ENCODE data around the gene MMAB. TPM values are rescaled to one million over a fixed set of nuclear protein-coding genes. Genes with fewer than 3 reads are reported as not detected.

Gene MMAB
- total RNA-seq, 4 donors from 2014 or later, result 4.4 to 18.7 (median 11.9) TPM

DNA sequence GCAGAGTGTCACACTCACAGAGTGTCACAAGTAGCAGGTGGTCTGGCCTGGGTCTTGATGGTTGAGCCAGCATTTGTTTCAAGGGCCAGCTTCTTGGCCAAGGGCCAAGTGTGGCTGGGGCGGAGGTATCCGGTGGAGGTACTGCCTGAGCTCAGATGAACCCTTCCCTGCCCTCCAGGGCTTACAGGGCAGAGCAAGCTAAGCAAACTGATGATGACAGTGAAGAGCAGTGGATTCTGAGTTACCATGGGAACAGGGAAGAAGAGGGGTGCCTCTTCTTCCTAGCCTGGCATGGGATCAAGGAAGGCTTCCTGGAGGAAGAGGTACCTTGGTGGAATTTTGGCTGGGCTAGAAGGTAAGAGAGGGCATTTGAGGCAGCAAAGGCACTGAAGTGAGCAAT is 36.0 kb upstream of the MMAB start:
- Histone ChIP-seq H3K36me3 (no peaks in the 10 kb centered on the region), H3K9me3 (no peaks in the 10 kb centered on the region), H3K27me3 (peaks cover 37% of the 10 kb centered on the region), H3K4me3 (no peak overlapping the region), H3K4me1 (peaks cover 0 to 5% (median 0%) of the 10 kb centered on the region in 4 donors), H3K27ac (no peak overlapping the region)
- TF ChIP-seq POLR2AphosphoS5 (IDR thresholded peaks at IDR 0.05) (no peak), EP300 (IDR thresholded peaks at IDR 0.05; ENCODE audit: low read depth) (no peak), POLR2A (IDR thresholded peaks at IDR 0.05) (no peak)
- TF ChIP-seq, protein P1, sequence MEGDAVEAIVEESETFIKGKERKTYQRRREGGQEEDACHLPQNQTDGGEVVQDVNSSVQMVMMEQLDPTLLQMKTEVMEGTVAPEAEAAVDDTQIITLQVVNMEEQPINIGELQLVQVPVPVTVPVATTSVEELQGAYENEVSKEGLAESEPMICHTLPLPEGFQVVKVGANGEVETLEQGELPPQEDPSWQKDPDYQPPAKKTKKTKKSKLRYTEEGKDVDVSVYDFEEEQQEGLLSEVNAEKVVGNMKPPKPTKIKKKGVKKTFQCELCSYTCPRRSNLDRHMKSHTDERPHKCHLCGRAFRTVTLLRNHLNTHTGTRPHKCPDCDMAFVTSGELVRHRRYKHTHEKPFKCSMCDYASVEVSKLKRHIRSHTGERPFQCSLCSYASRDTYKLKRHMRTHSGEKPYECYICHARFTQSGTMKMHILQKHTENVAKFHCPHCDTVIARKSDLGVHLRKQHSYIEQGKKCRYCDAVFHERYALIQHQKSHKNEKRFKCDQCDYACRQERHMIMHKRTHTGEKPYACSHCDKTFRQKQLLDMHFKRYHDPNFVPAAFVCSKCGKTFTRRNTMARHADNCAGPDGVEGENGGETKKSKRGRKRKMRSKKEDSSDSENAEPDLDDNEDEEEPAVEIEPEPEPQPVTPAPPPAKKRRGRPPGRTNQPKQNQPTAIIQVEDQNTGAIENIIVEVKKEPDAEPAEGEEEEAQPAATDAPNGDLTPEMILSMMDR (IDR thresholded peaks at IDR 0.05), result no peak
- intact Hi-C loops (cut with DNase I; ENCODE audit: low total_unique reads), result no loop called here
- 58% methylated on average over 2 of the region's 2 CpGs; no CpG with 5 or more reads in 1 of the 2 donors for WGBS, 2 donors (ENCODE audit: low coverage in 1 of 2)
- in situ Hi-C loops (cut with MboI; ENCODE audit: low pct_ligation_motif_present in 1 of 4, low pct_unique_long_range_greater_than_20kb in 1 of 4, low sequenced_read_pairs in 3 of 4), result loop anchor here in 2 of 4 donors (5.0 to 10.0 kb wide), 2 partner anchors 165 to 168 kb away; no protein-coding TSS in a partner anchor
- DNase-seq, result no peak

DNA sequence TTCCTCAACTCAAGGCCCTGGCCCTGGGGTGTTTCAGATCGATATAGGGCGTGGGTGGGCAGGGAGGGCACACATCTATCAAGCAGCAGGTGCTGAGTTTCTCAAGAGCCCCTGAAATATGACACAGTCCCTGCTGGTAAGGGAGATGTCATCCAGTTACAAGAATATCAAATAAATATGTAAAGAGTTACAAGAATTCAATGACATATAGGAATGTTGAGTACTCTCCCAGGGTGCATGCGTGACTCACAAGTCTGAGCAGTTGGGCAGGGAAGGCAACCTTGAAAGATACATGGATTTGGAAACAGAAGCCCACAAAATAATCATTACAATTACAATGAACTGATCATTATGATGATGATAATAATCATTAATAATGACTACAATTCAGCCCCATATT is 35.5 kb upstream of the MMAB start:
- no peak for DNase-seq
- Histone ChIP-seq H3K27me3 (peaks cover 33% of the 10 kb centered on the region), H3K4me3 (no peak overlapping the region), H3K36me3 (no peaks in the 10 kb centered on the region), H3K4me1 (peaks cover 0 to 5% (median 0%) of the 10 kb centered on the region in 4 donors), H3K27ac (no peak overlapping the region), H3K9me3 (no peaks in the 10 kb centered on the region)
- TF ChIP-seq POLR2AphosphoS5 (IDR thresholded peaks at IDR 0.05), result no peak
- TF ChIP-seq, protein P1 (IDR thresholded peaks at IDR 0.05), result no peak
- TF ChIP-seq POLR2A (IDR thresholded peaks at IDR 0.05), result no peak
- no peak for TF ChIP-seq EP300 (IDR thresholded peaks at IDR 0.05; ENCODE audit: low read depth)
- in situ Hi-C loops (cut with MboI; ENCODE audit: low pct_ligation_motif_present in 1 of 4, low pct_unique_long_range_greater_than_20kb in 1 of 4, low sequenced_read_pairs in 3 of 4) (loop anchor here in 2 of 4 donors (5.0 to 10.0 kb wide), 2 partner anchors 166 to 169 kb away; no protein-coding TSS in a partner anchor), intact Hi-C loops (cut with DNase I; ENCODE audit: low total_unique reads) (no loop called here)
- WGBS, 2 donors (ENCODE audit: low coverage in 1 of 2), result 95% methylated on average over 3 of the region's 3 CpGs; no CpG with 5 or more reads in 1 of the 2 donors

DNA sequence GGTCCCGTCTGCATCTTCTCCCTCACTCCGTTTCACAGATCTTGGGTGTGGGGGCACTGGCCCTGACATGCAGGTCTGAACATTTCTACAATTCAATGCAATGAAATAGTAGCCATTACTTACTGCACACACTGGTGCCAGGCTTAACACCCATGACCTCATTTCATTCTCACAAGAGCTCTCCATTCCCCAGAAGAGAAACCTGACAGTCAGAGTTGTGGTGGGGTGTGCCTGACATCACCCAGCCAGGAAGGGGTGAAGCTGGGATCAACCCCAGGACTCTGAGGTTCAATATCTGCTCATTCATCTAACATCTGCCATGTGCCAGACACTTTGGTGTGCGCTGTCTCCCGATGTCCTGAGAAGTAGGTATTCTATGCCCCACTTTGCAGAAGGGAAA is 35.0 kb upstream of the MMAB start:
- no peak for TF ChIP-seq EP300 (IDR thresholded peaks at IDR 0.05; ENCODE audit: low read depth)
- TF ChIP-seq, protein P1 (IDR thresholded peaks at IDR 0.05), result no peak
- TF ChIP-seq POLR2A (IDR thresholded peaks at IDR 0.05), result no peak
- no peak for TF ChIP-seq POLR2AphosphoS5 (IDR thresholded peaks at IDR 0.05)
- no peak overlapping the region for H3K27ac ChIP-seq
- no peaks in the 10 kb centered on the region for H3K9me3 ChIP-seq
- peaks cover 0 to 5% (median 0%) of the 10 kb centered on the region in 4 donors for H3K4me1 ChIP-seq
- no peaks in the 10 kb centered on the region for H3K36me3 ChIP-seq
- DNase-seq, result no peak
- peaks cover 31% of the 10 kb centered on the region for H3K27me3 ChIP-seq
- intact Hi-C loops (cut with DNase I; ENCODE audit: low total_unique reads) (no loop called here), in situ Hi-C loops (cut with MboI; ENCODE audit: low pct_ligation_motif_present in 1 of 4, low pct_unique_long_range_greater_than_20kb in 1 of 4, low sequenced_read_pairs in 3 of 4) (loop anchor here in 2 of 4 donors (5.0 to 10.0 kb wide), 2 partner anchors 167 to 169 kb away; no protein-coding TSS in a partner anchor)
- no peak overlapping the region for H3K4me3 ChIP-seq
- 94 to 100% methylated on average over 1 to 4 of the region's 4 CpGs for WGBS, 2 donors (ENCODE audit: low coverage in 1 of 2)

DNA sequence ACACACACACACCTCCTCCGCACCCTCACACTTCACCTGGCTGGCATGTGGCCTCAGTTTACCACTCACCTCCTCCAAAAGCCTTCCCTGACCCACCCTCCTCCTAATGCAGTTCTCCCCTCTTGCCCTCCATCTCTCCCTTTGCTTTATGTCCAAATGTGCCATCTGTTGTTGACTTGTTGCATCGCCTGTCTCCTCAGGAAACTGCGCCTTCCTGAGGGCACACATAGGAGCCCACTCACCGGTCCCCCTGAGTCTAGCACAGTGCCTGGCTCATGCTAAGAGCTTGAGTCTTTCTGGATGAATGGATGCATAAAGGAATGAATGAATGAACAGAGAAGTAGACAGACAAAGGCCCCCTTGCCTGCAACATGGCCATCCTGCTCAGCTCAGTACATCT is 34.3 kb upstream of the MMAB start:
- Histone ChIP-seq H3K27me3 (peaks cover 27% of the 10 kb centered on the region), H3K36me3 (no peaks in the 10 kb centered on the region), H3K9me3 (no peaks in the 10 kb centered on the region), H3K4me1 (peaks cover 0 to 5% (median 0%) of the 10 kb centered on the region in 4 donors), H3K27ac (no peak overlapping the region), H3K4me3 (no peak overlapping the region)
- in situ Hi-C loops (cut with MboI; ENCODE audit: low pct_ligation_motif_present in 1 of 4, low pct_unique_long_range_greater_than_20kb in 1 of 4, low sequenced_read_pairs in 3 of 4), result loop anchor here in 2 of 4 donors (5.0 to 10.0 kb wide), 2 partner anchors 167 to 170 kb away; no protein-coding TSS in a partner anchor
- intact Hi-C loops (cut with DNase I; ENCODE audit: low total_unique reads), result no loop called here
- WGBS, 2 donors (ENCODE audit: low coverage in 1 of 2), result 88 to 90% methylated on average over 3 to 4 of the region's 4 CpGs
- no peak for TF ChIP-seq EP300 (IDR thresholded peaks at IDR 0.05; ENCODE audit: low read depth)
- TF ChIP-seq, protein P1 (IDR thresholded peaks at IDR 0.05), result no peak
- no peak for TF ChIP-seq POLR2AphosphoS5 (IDR thresholded peaks at IDR 0.05)
- TF ChIP-seq POLR2A (IDR thresholded peaks at IDR 0.05), result no peak
- DNase-seq, result no peak

All from transverse colon (tissue), 4 donors.